Measurements from ENCODE around the gene PTPRT. TPM values are rescaled to one million over a fixed set of nuclear protein-coding genes. Genes with fewer than 3 reads are reported as not detected.

Gene PTPRT
- total and polyA plus RNA-seq, 12 donors = 0.05 to 0.34 (median 0.16) TPM; not detected in 1

DNA sequence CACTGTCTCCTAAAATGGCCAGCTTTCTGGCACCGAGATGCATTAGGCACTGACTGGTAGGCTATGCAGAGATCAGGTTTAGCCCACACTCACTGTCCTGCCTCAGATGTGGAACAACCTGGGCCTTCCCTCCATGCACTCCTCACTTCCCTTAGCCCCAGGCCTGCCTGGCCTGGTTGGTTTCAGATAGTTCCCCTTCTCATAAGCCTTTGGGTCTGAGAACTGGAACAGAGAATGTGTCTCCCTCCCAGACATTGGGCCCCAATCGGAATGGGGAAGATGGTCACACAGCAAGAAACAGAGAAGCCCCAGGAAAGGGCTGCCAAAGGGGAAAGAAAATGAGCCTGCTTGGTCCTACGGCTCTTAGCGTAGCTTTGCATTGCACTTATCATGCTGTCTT is 809.4 kb downstream of the PTPRT start:
- Histone ChIP-seq H3K27me3 (no peaks in the 10 kb centered on the region), H3K4me3 (no peak overlapping the region), H3K36me3 (replicated peaks in 1 of 2) (no peaks in the 10 kb centered on the region), H3K27ac (no peak overlapping the region), H3K4me1 (replicated peaks in 1 of 2) (no peaks in the 10 kb centered on the region), H3K9me3 (replicated peaks in 1 of 3) (no peaks in the 10 kb centered on the region)
- DNase-seq = no peak
- TF ChIP-seq POLR2A (IDR thresholded peaks at IDR 0.05) = no peak
- TF ChIP-seq CTCF (IDR thresholded peaks at IDR 0.05) = no peak
- intact Hi-C loops (cut with DNase I) = no loop called here
- 88 to 93% (median 89%) methylated on average over 4 of the region's 4 CpGs for WGBS, 4 donors

- no peak overlapping the region for H3K4me3 ChIP-seq
- WGBS, 4 donors = 62 to 77% (median 71%) methylated on average over 4 of the region's 4 CpGs
- intact Hi-C loops (cut with DNase I) = no loop called here
- no peaks in the 10 kb centered on the region for H3K36me3 ChIP-seq (replicated peaks in 1 of 2)
- DNase-seq = no peak
- no peaks in the 10 kb centered on the region for H3K27me3 ChIP-seq
- H3K4me1 ChIP-seq (replicated peaks in 1 of 2) = no peaks in the 10 kb centered on the region
- no peaks in the 10 kb centered on the region for H3K9me3 ChIP-seq (replicated peaks in 1 of 3)
- TF ChIP-seq POLR2A (IDR thresholded peaks at IDR 0.05) (no peak), CTCF (IDR thresholded peaks at IDR 0.05) (no peak)
- no peak overlapping the region for H3K27ac ChIP-seq
Measured at GRCh38 chr20:42379385-42379784, 810.3 kb downstream of the PTPRT start.

- Histone ChIP-seq H3K27ac (no peak overlapping the region), H3K36me3 (replicated peaks in 1 of 2) (no peaks in the 10 kb centered on the region), H3K27me3 (no peaks in the 10 kb centered on the region), H3K9me3 (replicated peaks in 1 of 3) (no peaks in the 10 kb centered on the region), H3K4me3 (no peak overlapping the region), H3K4me1 (replicated peaks in 1 of 2) (no peaks in the 10 kb centered on the region)
- TF ChIP-seq POLR2A (IDR thresholded peaks at IDR 0.05) = no peak
- TF ChIP-seq CTCF (IDR thresholded peaks at IDR 0.05) = no peak
- DNase-seq = no peak
- intact Hi-C loops (cut with DNase I) = no loop called here
- 66 to 73% (median 71%) methylated on average over 3 of the region's 3 CpGs for WGBS, 4 donors
Measured at GRCh38 chr20:42378826-42379225, 810.9 kb downstream of the PTPRT start.

- Histone ChIP-seq H3K27ac (no peak overlapping the region), H3K9me3 (replicated peaks in 1 of 3) (no peaks in the 10 kb centered on the region), H3K36me3 (replicated peaks in 1 of 2) (no peaks in the 10 kb centered on the region), H3K4me1 (replicated peaks in 1 of 2) (no peaks in the 10 kb centered on the region), H3K4me3 (no peak overlapping the region), H3K27me3 (no peaks in the 10 kb centered on the region)
- DNase-seq = no peak
- TF ChIP-seq POLR2A (IDR thresholded peaks at IDR 0.05) = no peak
- no peak for TF ChIP-seq CTCF (IDR thresholded peaks at IDR 0.05)
- WGBS, 4 donors = 87 to 91% (median 88%) methylated on average over 6 of the region's 6 CpGs
- intact Hi-C loops (cut with DNase I) = no loop called here
Measured at GRCh38 chr20:42376131-42376530, 813.6 kb downstream of the PTPRT start.
